K562 (cell line): ENCODE measurements around the gene GMNN. TPM values are rescaled to one million over a fixed set of nuclear protein-coding genes. Genes with fewer than 3 reads are reported as not detected.

Experiments used
- ATAC-seq: fragments of 200-7000 bp; cut with Tn5 transposase; 3 replicates; pipeline ENCODE4 v1.9.1; 2020; ENCODE audit warnings: moderate library complexity
- BruUV-seq: library from RNA; stranded (reverse); fragments of 400-500 nt; replicated peaks from 2 replicates; lab custom pipeline; 2021; lab: Mats Ljungman, UMichigan
- CTCF ChIA-PET: fragments of 300-600 bp; formaldehyde crosslinking; extraction: SDS; loops from one replicate; lab custom pipeline; 2021; ENCODE audit warnings: low intra/inter-chr PET ratio; lab: Yijun Ruan, JAX
- POLR2A ChIA-PET: fragments of 300-600, 350-650 bp; sonication (Branson Sonifier 250); formaldehyde crosslinking; extraction: SDS; loops from one replicate; lab custom pipeline; 2021; ENCODE audit warnings: antibody characterized with exemption, inconsistent platforms; lab: Yijun Ruan, JAX
- DNase-seq, 4 experiments: peaks; one replicate each; pipeline versions ENCODE4 v3.0.0 to v3.0.0-alpha.2; 2011 to 2018; ENCODE audit warnings: low spot score in 3 of 4, mixed read lengths in 3 of 4; ENCODE audit errors: extremely low read depth in 1 of 4
- FAIRE-seq: peaks from 2 replicates; lab custom pipeline; 2011; peaks lifted over from hg19 to GRCh38; lab: Jason Lieb, UNC
- H2AFZ ChIP-seq: 2 replicates; pipeline ENCODE4 v1.6.0; 2011; ENCODE audit warnings: low read depth, low read length, control low read depth, inconsistent platforms
- H3K27ac ChIP-seq: fragments of 200-600 bp; 3 replicates; pipeline ENCODE4 v1.8.0; 2011; ENCODE audit warnings: low read depth, mild to moderate bottlenecking, control low read depth, inconsistent platforms, low read length, moderate library complexity, mixed read lengths; ENCODE audit errors: extremely low read depth
- H3K27me3 ChIP-seq, 2 experiments: fragments of 300-600 bp in 1 of 2; 2 replicates in 1 of 2; 3 replicates in 1 of 2; pipeline versions ENCODE4 v1.6.0 to v1.8.0; 2011; ENCODE audit warnings: inconsistent platforms in 2 of 2, low read length in 2 of 2, mild to moderate bottlenecking in 1 of 2, mixed read lengths in 1 of 2, moderate library complexity in 1 of 2; ENCODE audit not compliant: control insufficient read depth in 2 of 2, insufficient read depth in 2 of 2
- H3K36me3 ChIP-seq: fragments of 300-600 bp; 3 replicates; pipeline ENCODE4 v1.8.0; 2011; ENCODE audit warnings: mild to moderate bottlenecking, low read length, inconsistent platforms; ENCODE audit not compliant: control insufficient read depth, insufficient read depth
- H3K4me1 ChIP-seq, 2 experiments: fragments of 200-600 bp in 1 of 2; replicated peaks in 1 of 2; 2 replicates in 1 of 2; 3 replicates in 1 of 2; pipeline versions ENCODE4 v1.5.1 to v1.8.0; 2011; ENCODE audit warnings: inconsistent platforms in 2 of 2, low read length in 2 of 2, mild to moderate bottlenecking in 1 of 2, mixed read lengths in 1 of 2, moderate library complexity in 1 of 2; ENCODE audit not compliant: control insufficient read depth in 2 of 2, insufficient read depth in 2 of 2
- H3K4me2 ChIP-seq: 2 replicates; pipeline ENCODE4 v1.6.1; 2011; ENCODE audit warnings: low read length, control low read depth, inconsistent platforms, mixed read lengths; ENCODE audit not compliant: insufficient read depth
- H3K4me3 ChIP-seq: fragments of 200-600 bp; sonication (generic), shearing (Covaris generic); 2 replicates; pipeline ENCODE4 v1.5.1; 2016; ENCODE audit warnings: control low read depth, inconsistent platforms
- H3K79me2 ChIP-seq: fragments of 200-600 bp; 3 replicates; pipeline ENCODE4 v1.8.0; 2011; ENCODE audit warnings: low read length, inconsistent platforms; ENCODE audit not compliant: control insufficient read depth, insufficient read depth
- H3K9ac ChIP-seq, 2 experiments: 2 replicates each; pipeline versions ENCODE4 v1.6.0 to v1.6.1; 2011; ENCODE audit warnings: low read depth in 2 of 2, low read length in 2 of 2, control low read depth in 1 of 2, inconsistent platforms in 1 of 2, mild to moderate bottlenecking in 1 of 2, mixed read lengths in 1 of 2; ENCODE audit not compliant: insufficient read depth in 1 of 2
- H3K9me1 ChIP-seq: one replicate; pipeline ENCODE4 v1.6.0; 2011; ENCODE audit warnings: inconsistent platforms, mild to moderate bottlenecking, low read length, moderate library complexity; ENCODE audit not compliant: control insufficient read depth, insufficient read depth
- H3K9me3 ChIP-seq: replicated peaks from 2 replicates; pipeline ENCODE4 v1.5.1; 2011; ENCODE audit warnings: low read depth, low read length, inconsistent platforms; ENCODE audit not compliant: control insufficient read depth, insufficient read depth
- H4K20me1 ChIP-seq: replicated peaks from 2 replicates; pipeline ENCODE4 v1.6.1; 2011; ENCODE audit warnings: low read length, inconsistent platforms, mixed read lengths; ENCODE audit not compliant: control insufficient read depth, insufficient read depth
- ETV1 ChIP-seq: fragments of 450-650 bp; conservative IDR thresholded peaks from 2 replicates; pipeline ENCODE4 v1.6.1; 2016; ENCODE audit warnings: missing genetic modification characterization, control low read depth, low read depth, missing compliant biosample characterization
- HES1 ChIP-seq: fragments of 450-650 bp; IDR thresholded peaks from 2 replicates; pipeline ENCODE4 v1.6.1; 2016; ENCODE audit warnings: low read depth, mild to moderate bottlenecking, moderate library complexity
- POLR2H ChIP-seq: IDR thresholded peaks from 2 replicates; pipeline ENCODE4 v1.6.1; 2016; ENCODE audit warnings: missing genetic modification characterization, low read depth, mild to moderate bottlenecking, control low read depth, missing compliant biosample characterization, moderate library complexity
- ZNF146 ChIP-seq: IDR thresholded peaks from one replicate; pipeline ENCODE4 v1.6.1; 2018; ENCODE audit warnings: missing compliant biosample characterization; ENCODE audit not compliant: unreplicated experiment
- ZNF75A ChIP-seq: fragments of 450-650 bp; formaldehyde crosslinking; IDR thresholded peaks from 2 replicates; pipeline ENCODE4 v1.4.0; 2020; ENCODE audit warnings: mild to moderate bottlenecking
- WGBS: fragments of 100-300 bp; shearing (Covaris generic); methylation state at CpG from one replicate; pipeline ENCODE4 v1.1.6; 2016; ENCODE audit warnings: low coverage, mixed read lengths; ENCODE audit not compliant: insufficient coverage; ENCODE audit errors: missing lambda C conversion rate; 5-methylcytosine and 5-hydroxymethylcytosine counted together
- in situ Hi-C: fragments of 300-500 bp; cut with MboI; formaldehyde crosslinking; loops from 4 replicates; pipeline ENCODE4 v1.15.0; 2018; ENCODE audit warnings: inconsistent platforms, mixed read lengths
- intact Hi-C: fragments of 100-400 bp; cut with micrococcal nuclease; formaldehyde crosslinking; loops from 2 replicates; pipeline ENCODE4 v1.14.2; 2022
- polyA plus RNA-seq, 8 experiments: library from polyadenylated mRNA; depleted of rRNA in 4 of 8; stranded (reverse) in 5 of 8; unstranded in 3 of 8; fragments of >200 nt; fragmentation: Nextera tagmentation in 2 of 8; fragmentation: Illumina TruSeq in 1 of 8; extraction: Ambion mirVana in 2 of 8; extraction: Trizol in 1 of 8; gene quantifications; 2 replicates each; pipeline versions ENCODE4 v1.2.1 to v1.2.3, GENCODE V29; 2011 to 2014; ENCODE audit warnings: inconsistent platforms in 1 of 8, missing spikeins in 1 of 8
- total RNA-seq, 7 experiments: library from RNA; depleted of rRNA in 6 of 7; stranded (reverse); fragments of >200 nt in 6 of 7; fragmentation: Illumina TruSeq in 2 of 7; extraction: Trizol in 2 of 7; gene quantifications; 2 replicates each; pipeline versions ENCODE4 v1.2.1 to v1.2.3, GENCODE V29; 2011 to 2021; ENCODE audit warnings: low replicate concordance in 1 of 7

GMNN gene
- total and polyA plus RNA-seq, 9 of the 15 experiments (the other 6 are each of a cell fraction or from before 2014, with no cell fraction given): 144 to 370 (median 210) TPM

DNA sequence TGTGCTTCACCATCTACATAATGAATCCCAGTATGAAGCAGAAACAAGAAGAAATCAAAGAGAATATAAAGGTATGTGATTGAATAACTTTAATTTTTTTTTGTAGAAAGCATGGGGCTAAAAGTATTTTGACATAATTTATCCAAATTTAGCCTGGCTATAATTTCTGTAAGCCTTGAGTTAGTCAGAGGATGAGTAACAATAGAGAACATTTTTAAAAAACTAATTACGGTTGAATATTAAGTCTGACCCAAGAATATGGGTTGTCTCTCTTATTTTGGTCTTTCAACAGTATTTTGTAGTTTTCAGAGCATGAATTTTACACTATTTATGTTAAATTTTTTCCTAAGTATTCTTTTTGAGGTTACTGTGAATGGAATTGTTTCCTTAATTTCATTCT lies 2.5 kb downstream of the GMNN start:
- no peaks in the 10 kb centered on the region for H3K9me1 ChIP-seq
- ChIA-PET POLR2A (no interaction called here), CTCF (no interaction called here)
- intact Hi-C loops (loop anchor here (10.0 kb wide), 2 partner anchors 1248 to 1438 kb away; a partner anchor contains a TSS), in situ Hi-C loops (no loop called here)
- H3K9ac ChIP-seq: peak overlapping the region in 1 of 2 experiments; percentile 99; a peak in 2 of 4 replicates
- FAIRE-seq (no peak), ATAC-seq (no peak), DNase-seq (no peak)
- H3K27ac ChIP-seq: no peak overlapping the region
- H3K4me3 ChIP-seq: peak overlapping the region; percentile 67; the same call in 1 of the 2 replicates
- no peak overlapping the region for H3K4me2 ChIP-seq
- BruUV-seq: no TSS peak
- peaks cover 52% of the 10 kb centered on the region for H3K36me3 ChIP-seq
- 10% methylated on average over 1 of the region's 1 CpG for WGBS
- no peaks in the 10 kb centered on the region for H3K9me3 ChIP-seq
- TF ChIP-seq ZNF75A (no peak), ZNF146 (CRISPR knock-in tag) (no peak), HES1 (no peak), POLR2H (peak; percentile 42; the same call in 1 of the 2 replicates), ETV1 (tag) (no peak)
- no peak overlapping the region for H2AFZ ChIP-seq
- H4K20me1 ChIP-seq: peaks cover 12% of the 10 kb centered on the region; the same call in 1 of the 2 replicates
- H3K27me3 ChIP-seq: no peaks in the 10 kb centered on the region
- peaks cover 8 to 12% of the 10 kb centered on the region in 2 experiments; a peak in 4 of 5 replicates for H3K4me1 ChIP-seq
- peaks cover 73% of the 10 kb centered on the region for H3K79me2 ChIP-seq
